Right atrium auricular region (tissue), 2 donors: ENCODE results near the gene UBE2QL1. TPM values are rescaled to one million over a fixed set of nuclear protein-coding genes. Genes with fewer than 3 reads are reported as not detected.

ENCODE experiments used
- DNase-seq: peaks from one replicate; pipeline ENCODE4 v3.0.0-alpha.2; 2019; ENCODE audit warnings: low spot score
- H3K27ac ChIP-seq, 2 donors: fragments of 200-600 bp; sonication (generic); 1 replicate in 1 of 2; 2 replicates in 1 of 2; pipeline ENCODE4 v1.5.1; 2016 to 2019
- H3K27me3 ChIP-seq, 2 donors: fragments of 200-600 bp; sonication (generic); one replicate each; pipeline versions ENCODE4 v1.5.1 to v1.6.0; 2017 to 2019
- H3K36me3 ChIP-seq: fragments of 200-600 bp; sonication (generic); one replicate; pipeline ENCODE4 v1.5.1; 2016
- H3K4me1 ChIP-seq, 2 donors: fragments of 200-600 bp; sonication (generic); one replicate each; pipeline versions ENCODE4 v1.5.1 to v1.6.0; 2017 to 2019
- H3K4me3 ChIP-seq, 2 donors: fragments of 200-600 bp; sonication (generic); 1 replicate in 1 of 2; 2 replicates in 1 of 2; pipeline ENCODE4 v1.5.1; 2017 to 2019; ENCODE audit warnings: mild to moderate bottlenecking in 1 of 2, moderate library complexity in 1 of 2
- H3K9me3 ChIP-seq, 2 donors: fragments of 200-600 bp; sonication (generic); one replicate each; pipeline ENCODE4 v1.5.1; 2019
- total RNA-seq, 2 donors: library from RNA; depleted of rRNA; stranded (reverse); fragments of >200 nt; gene quantifications; one replicate each; pipeline ENCODE4 v1.1.0, GENCODE V29; 2016
- TF ChIP-seq, protein P1 (sequence below), 2 donors: fragments of 200-600 bp; sonication (generic); IDR thresholded peaks; one replicate each; pipeline ENCODE4 v1.5.1; 2019; ENCODE audit warnings: antibody characterized with exemption in 2 of 2

The UBE2QL1 gene
- total RNA-seq, 2 donors from 2014 or later = 9.1 to 10.8 TPM

DNA sequence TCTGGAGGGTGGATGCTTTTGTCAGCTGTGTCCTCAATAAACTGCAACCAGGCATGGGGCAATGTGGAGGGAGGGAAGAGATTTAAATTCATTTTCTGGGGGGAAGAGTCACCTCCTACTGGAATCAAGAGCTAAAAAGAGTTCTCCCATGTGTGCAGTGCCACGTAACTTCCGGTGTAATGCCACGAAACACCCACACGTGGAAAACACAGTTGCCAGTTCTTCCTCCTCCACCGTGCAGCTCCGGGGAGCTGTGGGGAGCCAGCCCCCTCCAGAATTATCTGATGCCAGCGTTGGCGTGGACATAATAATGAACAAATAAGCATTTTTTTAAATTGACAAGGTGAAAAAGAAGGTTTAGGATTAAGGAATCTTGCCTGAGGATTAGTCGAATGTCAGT, 38.2 kb upstream of the UBE2QL1 start:
- H3K27ac ChIP-seq = no peak overlapping the region
- no peaks in the 10 kb centered on the region for H3K9me3 ChIP-seq
- no peak for DNase-seq
- H3K36me3 ChIP-seq = no peaks in the 10 kb centered on the region
- H3K27me3 ChIP-seq = no peaks in the 10 kb centered on the region
- TF ChIP-seq, protein P1, sequence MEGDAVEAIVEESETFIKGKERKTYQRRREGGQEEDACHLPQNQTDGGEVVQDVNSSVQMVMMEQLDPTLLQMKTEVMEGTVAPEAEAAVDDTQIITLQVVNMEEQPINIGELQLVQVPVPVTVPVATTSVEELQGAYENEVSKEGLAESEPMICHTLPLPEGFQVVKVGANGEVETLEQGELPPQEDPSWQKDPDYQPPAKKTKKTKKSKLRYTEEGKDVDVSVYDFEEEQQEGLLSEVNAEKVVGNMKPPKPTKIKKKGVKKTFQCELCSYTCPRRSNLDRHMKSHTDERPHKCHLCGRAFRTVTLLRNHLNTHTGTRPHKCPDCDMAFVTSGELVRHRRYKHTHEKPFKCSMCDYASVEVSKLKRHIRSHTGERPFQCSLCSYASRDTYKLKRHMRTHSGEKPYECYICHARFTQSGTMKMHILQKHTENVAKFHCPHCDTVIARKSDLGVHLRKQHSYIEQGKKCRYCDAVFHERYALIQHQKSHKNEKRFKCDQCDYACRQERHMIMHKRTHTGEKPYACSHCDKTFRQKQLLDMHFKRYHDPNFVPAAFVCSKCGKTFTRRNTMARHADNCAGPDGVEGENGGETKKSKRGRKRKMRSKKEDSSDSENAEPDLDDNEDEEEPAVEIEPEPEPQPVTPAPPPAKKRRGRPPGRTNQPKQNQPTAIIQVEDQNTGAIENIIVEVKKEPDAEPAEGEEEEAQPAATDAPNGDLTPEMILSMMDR (IDR thresholded peaks at IDR 0.05) = no peak
- H3K4me3 ChIP-seq = no peak overlapping the region
- no peaks in the 10 kb centered on the region for H3K4me1 ChIP-seq

DNA sequence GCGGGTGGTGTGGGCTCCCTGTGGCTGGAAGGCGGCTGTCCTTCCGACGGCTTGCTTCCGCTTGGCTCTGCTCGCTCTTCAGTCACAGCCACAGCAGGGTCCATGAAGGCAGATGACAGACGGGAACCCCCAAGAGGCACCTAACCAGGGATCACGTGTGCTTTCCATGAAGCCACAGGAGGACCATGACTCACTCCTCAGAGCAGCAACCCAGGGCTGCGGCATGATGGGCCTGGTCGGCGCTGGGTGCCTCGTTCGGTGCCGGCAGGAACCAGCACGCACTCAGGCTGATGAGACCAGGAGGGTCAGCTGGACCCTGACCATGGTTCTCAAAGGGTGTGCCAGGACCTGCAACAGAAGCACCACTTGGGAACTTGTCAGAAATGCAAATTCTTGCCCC, 37.5 kb upstream of the UBE2QL1 start:
- no peaks in the 10 kb centered on the region for H3K27me3 ChIP-seq
- H3K4me3 ChIP-seq = no peak overlapping the region
- no peak for DNase-seq
- TF ChIP-seq, protein P1 (IDR thresholded peaks at IDR 0.05) = no peak
- no peaks in the 10 kb centered on the region for H3K36me3 ChIP-seq
- no peaks in the 10 kb centered on the region for H3K4me1 ChIP-seq
- H3K9me3 ChIP-seq = no peaks in the 10 kb centered on the region
- H3K27ac ChIP-seq = no peak overlapping the region

DNA sequence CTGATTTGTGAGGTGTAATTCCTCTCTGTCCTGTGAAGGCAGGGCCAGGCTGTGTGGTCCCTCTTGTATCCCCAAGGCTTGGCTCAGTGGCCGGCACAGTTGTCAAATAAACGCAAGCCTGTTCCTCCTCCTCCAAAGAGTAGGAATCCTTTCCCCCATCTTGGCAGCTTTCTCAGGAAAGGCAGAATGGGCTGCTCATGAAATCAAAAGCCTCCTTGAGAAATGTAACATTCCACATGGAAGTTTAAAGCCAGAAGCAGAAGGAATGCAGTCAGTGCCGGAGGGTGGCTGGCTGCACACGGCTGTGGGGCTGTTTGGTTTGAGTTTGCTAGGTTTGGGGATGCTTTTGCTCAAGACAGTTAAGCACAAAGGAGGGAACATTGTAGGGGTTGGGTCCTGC, 35.8 kb upstream of the UBE2QL1 start:
- no peak for DNase-seq
- Histone ChIP-seq H3K4me1 (no peaks in the 10 kb centered on the region), H3K9me3 (no peaks in the 10 kb centered on the region), H3K27me3 (no peaks in the 10 kb centered on the region), H3K4me3 (no peak overlapping the region), H3K27ac (no peak overlapping the region), H3K36me3 (no peaks in the 10 kb centered on the region)
- TF ChIP-seq, protein P1 (IDR thresholded peaks at IDR 0.05) = no peak

DNA sequence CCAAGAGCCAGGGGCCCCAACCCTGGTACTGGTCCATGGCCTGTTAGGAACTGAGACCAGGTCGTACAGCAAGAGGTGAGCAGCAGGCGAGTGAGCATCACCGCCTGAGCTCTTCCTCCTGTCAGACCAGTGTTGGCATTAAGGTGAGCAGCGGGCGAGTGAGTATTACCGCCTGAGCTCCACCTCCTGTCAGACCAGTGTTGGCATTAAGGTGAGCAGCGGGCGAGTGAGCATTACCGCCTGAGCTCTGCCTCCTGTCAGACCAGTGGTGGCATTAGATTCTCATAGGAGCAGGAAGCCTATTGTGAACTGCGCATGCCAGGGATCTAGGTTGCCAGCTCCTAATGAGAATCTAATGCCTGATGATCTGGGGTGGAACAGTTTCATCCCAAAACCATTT, 31.0 kb upstream of the UBE2QL1 start:
- Histone ChIP-seq H3K9me3 (no peaks in the 10 kb centered on the region), H3K4me1 (no peaks in the 10 kb centered on the region), H3K27me3 (no peaks in the 10 kb centered on the region), H3K4me3 (no peak overlapping the region), H3K36me3 (no peaks in the 10 kb centered on the region), H3K27ac (no peak overlapping the region)
- TF ChIP-seq, protein P1 (IDR thresholded peaks at IDR 0.05) = no peak
- no peak for DNase-seq

DNA sequence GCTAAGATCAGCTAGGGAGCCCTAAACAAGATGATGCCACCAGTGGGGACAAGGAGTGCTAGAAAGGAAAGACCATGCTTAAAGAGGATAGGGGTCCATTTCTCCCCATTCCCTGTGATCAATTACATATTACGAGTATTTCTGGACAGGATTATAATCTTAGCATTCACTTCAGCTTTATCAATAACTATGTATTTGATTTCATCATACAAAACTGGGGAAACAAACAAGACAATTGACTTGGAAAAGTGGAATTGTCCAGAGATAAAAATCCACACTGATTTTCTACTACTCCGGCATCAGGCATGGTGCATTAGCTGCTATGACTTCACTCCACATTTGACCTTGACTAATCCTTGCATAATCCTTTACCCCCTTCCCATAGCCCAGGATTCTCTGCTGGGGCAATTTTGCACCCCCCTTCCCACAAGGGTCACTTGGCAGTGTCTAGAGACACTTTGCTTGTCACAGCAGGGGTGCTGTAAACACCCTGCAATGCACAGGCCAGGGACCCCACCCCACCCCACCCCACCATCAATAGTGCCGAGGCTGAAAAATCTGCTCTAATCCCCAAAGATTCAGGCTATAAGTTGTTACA, 29.9 kb upstream of the UBE2QL1 start:
- Histone ChIP-seq H3K27ac (no peak overlapping the region), H3K9me3 (no peaks in the 10 kb centered on the region), H3K4me1 (no peaks in the 10 kb centered on the region), H3K27me3 (no peaks in the 10 kb centered on the region), H3K4me3 (no peak overlapping the region), H3K36me3 (no peaks in the 10 kb centered on the region)
- TF ChIP-seq, protein P1 (IDR thresholded peaks at IDR 0.05) = no peak
- DNase-seq = no peak

DNA sequence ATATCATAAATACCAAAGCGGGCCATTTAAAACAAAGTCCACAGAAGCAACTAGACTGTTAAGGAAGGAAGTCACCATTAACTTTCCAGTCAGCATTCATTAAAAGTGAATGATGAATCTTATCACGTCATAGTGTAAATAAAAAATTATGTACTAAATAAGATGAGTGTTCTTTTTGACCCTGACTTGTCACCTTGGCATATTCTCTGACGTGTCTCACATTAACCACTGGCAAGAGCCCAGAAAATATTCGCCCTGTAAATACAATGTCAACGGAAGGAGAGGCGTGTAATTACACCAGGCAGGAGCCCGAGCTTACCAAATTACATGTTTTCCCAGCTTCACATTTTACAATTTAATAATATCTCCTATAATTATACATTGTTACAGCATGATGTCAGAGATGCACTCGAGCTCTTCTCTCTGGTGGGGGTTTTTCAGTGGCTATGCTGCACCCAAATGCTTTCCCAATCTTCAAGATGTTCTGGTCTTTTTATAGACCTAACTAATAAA, 29.3 kb upstream of the UBE2QL1 start:
- Histone ChIP-seq H3K4me3 (no peak overlapping the region), H3K9me3 (no peaks in the 10 kb centered on the region), H3K27ac (no peak overlapping the region), H3K4me1 (no peaks in the 10 kb centered on the region), H3K27me3 (no peaks in the 10 kb centered on the region), H3K36me3 (no peaks in the 10 kb centered on the region)
- no peak for DNase-seq
- TF ChIP-seq, protein P1 (IDR thresholded peaks at IDR 0.05) = no peak
